Thoracic aorta (tissue), 2 donors: Measurements from ENCODE around the gene SDK1. TPM values are rescaled to one million over a fixed set of nuclear protein-coding genes. Genes with fewer than 3 reads are reported as not detected.

Experiments used
- ATAC-seq: fragments of 150-250 bp; one replicate; pipeline ENCODE4 v1.8.0; 2017; ENCODE audit warnings: low read depth; ENCODE audit not compliant: insufficient number of reproducible peaks, low FRiP score
- DNase-seq: peaks from one replicate; pipeline ENCODE4 v3.0.0-alpha.2; 2020; ENCODE audit warnings: low spot score
- H3K27ac ChIP-seq, 2 donors: fragments of 200-600 bp; sonication (generic); 1 replicate in 1 of 2; 2 replicates in 1 of 2; pipeline ENCODE4 v1.5.1; 2016; ENCODE audit warnings: mild to moderate bottlenecking in 2 of 2, moderate library complexity in 2 of 2
- H3K27me3 ChIP-seq: fragments of 200-600 bp; sonication (generic); replicated peaks from 2 replicates; pipeline ENCODE4 v1.6.0; 2016; ENCODE audit warnings: mild to moderate bottlenecking; ENCODE audit not compliant: insufficient read depth
- H3K36me3 ChIP-seq: fragments of 200-600 bp; sonication (generic); one replicate; pipeline ENCODE4 v1.5.1; 2016
- H3K4me1 ChIP-seq, 2 donors: fragments of 200-600 bp; sonication (generic); 1 replicate in 1 of 2; 2 replicates in 1 of 2; pipeline versions ENCODE4 v1.5.1 to v1.6.0; 2016; ENCODE audit warnings: low read depth in 2 of 2, mild to moderate bottlenecking in 1 of 2; ENCODE audit not compliant: control insufficient read depth in 1 of 2
- H3K4me3 ChIP-seq: fragments of 200-600 bp; sonication (generic); 2 replicates; pipeline ENCODE4 v1.5.1; 2016; ENCODE audit warnings: mild to moderate bottlenecking
- H3K9me3 ChIP-seq: fragments of 200-600 bp; sonication (generic); 2 replicates; pipeline ENCODE4 v1.5.1; 2016
- total RNA-seq, 2 donors: library from RNA; depleted of rRNA; stranded (reverse); fragments of >200 nt; gene quantifications; one replicate each; pipeline versions ENCODE4 v1.1.0 to v1.2.3, GENCODE V29; 2016
- TF ChIP-seq, protein P1 (sequence below): fragments of 200-600 bp; sonication (generic); IDR thresholded peaks from one replicate; pipeline ENCODE4 v1.5.1; 2019; ENCODE audit warnings: antibody characterized with exemption

Gene SDK1
- total RNA-seq, 2 donors from 2014 or later: 27.5 to 29.2 TPM

DNA sequence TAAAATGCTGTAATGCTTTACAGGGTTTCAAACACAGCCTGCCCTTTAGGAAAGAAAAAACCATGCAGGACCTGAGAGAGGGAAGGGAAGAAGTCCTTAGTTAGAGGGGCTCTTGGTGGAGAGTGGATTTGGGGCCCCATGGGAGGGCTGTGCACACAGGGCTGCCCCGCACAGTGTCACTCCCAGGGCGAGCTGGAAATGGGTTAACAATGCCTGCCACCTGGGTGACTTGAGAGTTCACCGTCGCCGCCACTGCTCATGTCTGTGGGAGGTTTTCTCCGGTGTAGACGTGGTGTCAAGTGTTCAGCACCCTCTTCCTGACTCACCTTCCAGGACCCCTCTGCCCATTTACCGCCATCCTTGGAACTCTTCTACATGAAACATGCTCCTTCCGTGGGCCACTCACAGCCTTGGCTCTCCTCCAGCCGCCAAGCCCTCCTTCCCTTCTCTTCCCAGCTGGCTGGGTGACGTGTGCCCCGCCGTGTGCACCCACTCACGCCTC lies 686.4 kb downstream of the SDK1 start:
- no peaks in the 10 kb centered on the region for H3K4me1 ChIP-seq
- no peak overlapping the region for H3K27ac ChIP-seq
- no peaks in the 10 kb centered on the region for H3K27me3 ChIP-seq
- no peak overlapping the region for H3K4me3 ChIP-seq
- H3K9me3 ChIP-seq: no peaks in the 10 kb centered on the region
- ATAC-seq (no peak), DNase-seq (no peak)
- peaks cover 11% of the 10 kb centered on the region for H3K36me3 ChIP-seq
- TF ChIP-seq, protein P1, sequence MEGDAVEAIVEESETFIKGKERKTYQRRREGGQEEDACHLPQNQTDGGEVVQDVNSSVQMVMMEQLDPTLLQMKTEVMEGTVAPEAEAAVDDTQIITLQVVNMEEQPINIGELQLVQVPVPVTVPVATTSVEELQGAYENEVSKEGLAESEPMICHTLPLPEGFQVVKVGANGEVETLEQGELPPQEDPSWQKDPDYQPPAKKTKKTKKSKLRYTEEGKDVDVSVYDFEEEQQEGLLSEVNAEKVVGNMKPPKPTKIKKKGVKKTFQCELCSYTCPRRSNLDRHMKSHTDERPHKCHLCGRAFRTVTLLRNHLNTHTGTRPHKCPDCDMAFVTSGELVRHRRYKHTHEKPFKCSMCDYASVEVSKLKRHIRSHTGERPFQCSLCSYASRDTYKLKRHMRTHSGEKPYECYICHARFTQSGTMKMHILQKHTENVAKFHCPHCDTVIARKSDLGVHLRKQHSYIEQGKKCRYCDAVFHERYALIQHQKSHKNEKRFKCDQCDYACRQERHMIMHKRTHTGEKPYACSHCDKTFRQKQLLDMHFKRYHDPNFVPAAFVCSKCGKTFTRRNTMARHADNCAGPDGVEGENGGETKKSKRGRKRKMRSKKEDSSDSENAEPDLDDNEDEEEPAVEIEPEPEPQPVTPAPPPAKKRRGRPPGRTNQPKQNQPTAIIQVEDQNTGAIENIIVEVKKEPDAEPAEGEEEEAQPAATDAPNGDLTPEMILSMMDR: no peak

DNA sequence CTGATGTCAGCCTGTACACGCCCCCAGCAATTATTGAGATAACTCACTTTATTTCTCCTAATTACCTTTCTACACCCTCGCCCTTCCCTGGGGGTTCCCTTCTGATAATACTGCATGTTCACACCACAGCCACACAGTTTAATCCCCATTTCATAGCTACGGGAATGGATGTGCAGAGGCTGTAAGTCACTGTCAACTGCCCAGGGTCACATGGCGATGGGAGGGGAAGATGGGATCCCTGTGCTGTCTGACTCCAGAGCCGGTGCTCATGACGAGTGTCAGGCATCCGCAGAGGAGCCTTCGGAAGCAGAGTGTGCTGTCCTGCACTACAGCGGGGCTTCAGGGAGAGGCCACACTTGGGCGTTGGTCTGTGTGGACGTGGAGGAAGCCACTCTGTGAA lies 688.7 kb downstream of the SDK1 start:
- TF ChIP-seq, protein P1: no peak
- H3K27me3 ChIP-seq: no peaks in the 10 kb centered on the region
- DNase-seq (no peak), ATAC-seq (no peak)
- H3K4me3 ChIP-seq: no peak overlapping the region
- no peaks in the 10 kb centered on the region for H3K9me3 ChIP-seq
- peaks cover 11% of the 10 kb centered on the region for H3K36me3 ChIP-seq
- no peak overlapping the region for H3K27ac ChIP-seq
- no peaks in the 10 kb centered on the region for H3K4me1 ChIP-seq

DNA sequence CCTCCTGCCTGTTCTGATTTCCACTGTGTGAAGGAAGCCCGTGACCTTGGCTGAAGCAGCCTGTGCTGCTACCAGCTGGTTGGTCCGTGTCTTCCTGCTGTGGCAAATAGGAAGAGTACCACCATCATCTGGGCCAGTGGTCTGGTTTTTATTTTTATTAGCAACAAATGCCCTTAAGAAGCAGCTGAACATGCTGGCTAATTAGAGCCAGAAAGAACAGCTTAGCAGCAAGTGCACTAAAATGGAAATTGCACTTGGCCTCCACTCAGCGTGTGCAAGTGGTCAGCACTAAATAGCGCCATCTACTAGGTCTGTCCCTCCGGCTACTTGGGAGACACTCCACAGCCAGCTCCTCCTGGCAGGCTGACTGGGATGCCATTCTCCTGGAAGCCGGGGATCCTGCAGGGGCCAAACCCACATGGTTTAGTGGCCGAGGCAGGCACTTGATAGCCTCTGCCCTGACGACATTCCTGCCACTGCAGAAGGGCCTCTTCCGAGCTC lies 690.7 kb downstream of the SDK1 start:
- Histone ChIP-seq H3K27ac (no peak overlapping the region), H3K27me3 (no peaks in the 10 kb centered on the region), H3K36me3 (peaks cover 11% of the 10 kb centered on the region), H3K9me3 (no peaks in the 10 kb centered on the region), H3K4me3 (no peak overlapping the region), H3K4me1 (no peaks in the 10 kb centered on the region)
- TF ChIP-seq, protein P1: no peak
- no peak for ATAC-seq
- DNase-seq: no peak

DNA sequence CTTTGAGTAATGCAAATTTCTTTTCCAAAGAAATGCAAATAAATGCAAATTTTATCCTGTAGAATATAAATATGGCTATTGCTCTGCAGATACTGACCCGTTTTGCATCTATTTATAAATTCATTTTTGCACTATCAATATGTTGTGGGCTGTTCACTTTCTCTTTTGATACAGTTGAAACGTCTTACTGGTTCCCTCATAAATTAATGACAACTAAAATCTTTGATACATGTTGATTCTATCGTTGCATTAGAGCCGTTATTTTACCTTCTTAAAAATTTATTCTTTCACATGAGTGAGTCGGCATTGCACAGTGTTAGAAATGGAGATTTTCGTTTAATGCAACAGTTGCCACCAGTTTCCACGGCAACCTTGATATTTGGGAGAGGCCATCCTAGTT lies 691.8 kb downstream of the SDK1 start:
- no peak for DNase-seq
- no peak overlapping the region for H3K27ac ChIP-seq
- no peaks in the 10 kb centered on the region for H3K9me3 ChIP-seq
- no peaks in the 10 kb centered on the region for H3K4me1 ChIP-seq
- H3K36me3 ChIP-seq: peaks cover 11% of the 10 kb centered on the region
- TF ChIP-seq, protein P1: no peak
- ATAC-seq: no peak
- no peaks in the 10 kb centered on the region for H3K27me3 ChIP-seq
- no peak overlapping the region for H3K4me3 ChIP-seq

DNA sequence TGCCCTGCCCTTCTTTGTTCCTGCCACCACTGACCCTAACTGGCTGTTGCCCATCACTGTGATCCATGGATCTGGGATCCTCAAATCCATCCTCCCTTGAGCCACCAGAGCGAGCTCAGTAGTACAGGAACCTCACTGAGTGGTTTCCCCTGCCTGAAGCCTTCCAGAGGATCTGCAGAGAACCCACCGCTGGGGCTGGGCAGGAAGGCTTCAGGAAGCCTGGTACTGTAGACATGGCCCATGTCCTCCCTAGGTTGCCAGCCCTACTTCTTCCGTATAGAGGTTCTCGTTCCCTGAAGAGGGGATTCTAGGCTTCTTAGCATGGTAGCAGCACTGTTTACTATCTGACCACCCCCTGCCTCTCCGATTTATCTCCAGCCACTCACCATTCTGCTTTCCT lies 693.7 kb downstream of the SDK1 start:
- no peak overlapping the region for H3K27ac ChIP-seq
- H3K4me3 ChIP-seq: no peak overlapping the region
- H3K4me1 ChIP-seq: no peaks in the 10 kb centered on the region
- no peaks in the 10 kb centered on the region for H3K27me3 ChIP-seq
- no peaks in the 10 kb centered on the region for H3K9me3 ChIP-seq
- H3K36me3 ChIP-seq: peaks cover under 1% of the 10 kb centered on the region
- ATAC-seq (no peak), DNase-seq (no peak)
- TF ChIP-seq, protein P1: no peak
